Neural progenitor cell (in vitro differentiated cells): ENCODE data around the gene LRRC49. TPM values are rescaled to one million over a fixed set of nuclear protein-coding genes. Genes with fewer than 3 reads are reported as not detected.

Source experiments
- DNase-seq: peaks from one replicate; pipeline ENCODE4 v3.0.0-alpha.2; 2016; ENCODE audit warnings: low spot score
- H2AFZ ChIP-seq: fragments of 200-600 bp; sonication (generic); replicated peaks from 2 replicates; pipeline ENCODE4 v1.6.1; 2016; ENCODE audit warnings: antibody characterized with exemption
- H3F3A ChIP-seq: fragments of 200-600 bp; sonication (generic); 2 replicates; pipeline ENCODE4 v1.6.1; 2016; ENCODE audit warnings: antibody characterized with exemption, low read depth
- H3K27ac ChIP-seq: fragments of 200-600 bp; sonication (generic); 2 replicates; pipeline ENCODE4 v1.5.1; 2016; ENCODE audit warnings: mild to moderate bottlenecking
- H3K27me3 ChIP-seq: fragments of 200-600 bp; sonication (generic); 2 replicates; pipeline ENCODE4 v1.6.1; 2016; ENCODE audit warnings: mild to moderate bottlenecking, moderate library complexity
- H3K36me3 ChIP-seq: fragments of 200-600 bp; sonication (generic); 2 replicates; pipeline ENCODE4 v1.5.1; 2016
- H3K4me1 ChIP-seq: fragments of 200-600 bp; sonication (generic); 2 replicates; pipeline ENCODE4 v1.6.1; 2016; ENCODE audit warnings: mixed run types
- H3K4me2 ChIP-seq: fragments of 200-600 bp; sonication (generic); 2 replicates; pipeline ENCODE4 v1.6.1; 2016
- H3K4me3 ChIP-seq: fragments of 200-600 bp; sonication (generic); 2 replicates; pipeline ENCODE4 v1.5.1; 2016
- H3K79me2 ChIP-seq: fragments of 200-600 bp; sonication (generic); 2 replicates; pipeline ENCODE4 v1.6.1; 2016; ENCODE audit warnings: low read depth
- H3K9ac ChIP-seq: fragments of 200-600 bp; sonication (generic); 2 replicates; pipeline ENCODE4 v1.6.1; 2016
- H3K9me3 ChIP-seq: fragments of 200-600 bp; sonication (generic); 2 replicates; pipeline ENCODE4 v1.5.1; 2016; ENCODE audit warnings: low read depth
- H4K20me1 ChIP-seq: fragments of 200-600 bp; sonication (generic); 2 replicates; pipeline ENCODE4 v1.6.1; 2016; ENCODE audit warnings: low read depth
- H3K27ac Mint-ChIP-seq: 3 replicates; pipeline ENCODE4 v1.8.0; 2021; ENCODE audit warnings: mixed read lengths
- H3K27me3 Mint-ChIP-seq: 2 replicates; pipeline ENCODE4 v1.8.0; 2022; ENCODE audit warnings: low read depth, mild to moderate bottlenecking, inconsistent platforms, moderate library complexity, mixed read lengths; ENCODE audit not compliant: insufficient read depth
- H3K36me3 Mint-ChIP-seq: 3 replicates; pipeline ENCODE4 v1.8.0; 2021; ENCODE audit warnings: mixed read lengths
- H3K4me1 Mint-ChIP-seq: 3 replicates; pipeline ENCODE4 v1.8.0; 2021; ENCODE audit warnings: mixed read lengths
- H3K4me3 Mint-ChIP-seq: 3 replicates; pipeline ENCODE4 v1.8.0; 2021; ENCODE audit warnings: mild to moderate bottlenecking, moderate library complexity, mixed read lengths
- H3K9me3 Mint-ChIP-seq: 3 replicates; pipeline ENCODE4 v1.8.0; 2020; ENCODE audit warnings: mixed read lengths
- EZH2 ChIP-seq: fragments of 200-600 bp; sonication (generic); IDR thresholded peaks from 2 replicates; pipeline ENCODE4 v1.6.1; 2017; ENCODE audit warnings: antibody characterized with exemption, mild to moderate bottlenecking, moderate library complexity
- EZH2phosphoT487 ChIP-seq: fragments of 200-600 bp; sonication (generic); IDR thresholded peaks from 2 replicates; pipeline ENCODE4 v1.6.1; 2017; ENCODE audit warnings: antibody characterized with exemption
- total RNA-seq: library from RNA; depleted of rRNA; stranded (reverse); fragments of >200 nt; gene quantifications from 2 replicates; pipeline ENCODE4 v1.2.3, GENCODE V29; 2015; ENCODE audit warnings: low replicate concordance
- TF ChIP-seq, protein P1 (sequence below): fragments of 200-600 bp; sonication (generic); IDR thresholded peaks from 2 replicates; pipeline ENCODE4 v1.5.1; 2017; ENCODE audit warnings: antibody characterized with exemption, mild to moderate bottlenecking

LRRC49 gene
- total RNA-seq, 1 donor from 2014 or later = 62.4 TPM

DNA sequence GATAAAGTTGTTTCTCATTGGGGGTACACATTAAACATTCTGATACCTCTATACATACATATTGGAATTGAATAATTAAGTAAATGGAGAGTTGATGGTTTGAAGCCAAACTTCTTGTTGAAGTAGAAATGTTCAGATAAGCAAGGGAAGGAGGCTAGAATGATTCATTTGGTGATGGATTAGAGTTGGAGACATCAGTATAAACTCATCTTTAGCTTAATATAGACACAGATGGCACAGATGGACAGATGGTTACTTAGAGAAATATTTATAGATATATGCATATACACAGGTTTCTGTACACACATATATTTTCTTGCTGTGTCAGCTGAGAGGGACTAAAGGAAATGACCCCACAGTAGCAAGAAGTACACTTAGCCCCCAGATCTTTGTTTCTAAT lies 69.5 kb downstream of the LRRC49 start:
- H3K27ac ChIP-seq = no peak overlapping the region
- Mint-ChIP-seq H3K27ac (no peak overlapping the region), H3K4me3 (no peak overlapping the region), H3K27me3 (no peaks in the 10 kb centered on the region), H3K4me1 (no peaks in the 10 kb centered on the region), H3K9me3 (no peaks in the 10 kb centered on the region), H3K36me3 (peaks cover 4% of the 10 kb centered on the region)
- H3K4me1 ChIP-seq = no peaks in the 10 kb centered on the region
- no peaks in the 10 kb centered on the region for H3K27me3 ChIP-seq
- H3K9me3 ChIP-seq = no peaks in the 10 kb centered on the region
- no peak for TF ChIP-seq EZH2
- H3F3A ChIP-seq = no peaks in the 10 kb centered on the region
- no peak overlapping the region for H2AFZ ChIP-seq
- no peaks in the 10 kb centered on the region for H3K36me3 ChIP-seq
- H3K4me2 ChIP-seq = no peak overlapping the region
- no peak overlapping the region for H3K4me3 ChIP-seq
- no peaks in the 10 kb centered on the region for H3K79me2 ChIP-seq
- no peak overlapping the region for H3K9ac ChIP-seq
- H4K20me1 ChIP-seq = no peaks in the 10 kb centered on the region
- no peak for DNase-seq

DNA sequence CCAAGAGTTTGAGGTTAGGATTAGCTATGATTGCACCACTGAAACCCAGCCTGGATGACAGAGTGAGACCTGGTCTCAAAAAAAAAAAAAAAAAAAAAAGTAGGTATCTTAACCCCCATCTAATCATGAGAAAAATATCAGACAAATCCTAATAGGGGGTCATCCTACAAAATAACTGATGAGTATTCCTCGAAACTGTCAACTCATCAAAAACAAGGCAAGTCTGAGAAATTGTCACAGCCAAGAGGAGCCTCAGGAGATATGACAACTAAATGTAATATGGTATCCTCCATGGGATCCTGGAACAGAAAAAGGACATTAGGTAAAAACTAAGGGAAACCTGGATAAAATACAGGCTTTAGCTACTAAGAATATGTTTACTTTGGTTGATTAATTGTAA lies 70.6 kb downstream of the LRRC49 start:
- Histone ChIP-seq H3K27ac (no peak overlapping the region), H3F3A (no peaks in the 10 kb centered on the region), H4K20me1 (no peaks in the 10 kb centered on the region), H3K9me3 (no peaks in the 10 kb centered on the region), H3K79me2 (no peaks in the 10 kb centered on the region), H3K9ac (no peak overlapping the region), H3K27me3 (no peaks in the 10 kb centered on the region), H2AFZ (no peak overlapping the region), H3K4me1 (no peaks in the 10 kb centered on the region), H3K4me2 (no peak overlapping the region), H3K36me3 (no peaks in the 10 kb centered on the region), H3K4me3 (no peak overlapping the region)
- Mint-ChIP-seq H3K36me3 (peaks cover 4% of the 10 kb centered on the region), H3K27ac (no peak overlapping the region), H3K27me3 (no peaks in the 10 kb centered on the region), H3K4me1 (no peaks in the 10 kb centered on the region), H3K9me3 (no peaks in the 10 kb centered on the region), H3K4me3 (no peak overlapping the region)
- no peak for DNase-seq
- TF ChIP-seq EZH2 (no peak), EZH2phosphoT487 (no peak)

DNA sequence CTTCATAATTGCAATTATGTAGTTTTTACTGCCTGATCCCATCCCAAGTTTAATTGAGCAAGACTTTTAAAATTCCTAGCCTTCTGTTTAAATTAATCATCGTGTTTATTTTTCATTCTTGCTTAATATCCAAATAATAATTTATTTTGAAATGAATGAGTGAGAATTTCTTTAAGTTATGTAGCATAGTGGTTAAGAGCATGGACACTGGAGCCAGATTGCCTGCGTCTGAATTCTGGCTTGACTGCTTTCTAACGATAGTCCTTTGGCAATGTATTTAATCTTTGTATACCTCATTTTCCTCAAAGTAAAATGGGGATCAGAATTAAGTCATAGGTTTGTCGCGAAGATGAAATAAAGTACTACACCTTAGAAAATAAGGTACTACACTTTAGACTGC lies 71.4 kb downstream of the LRRC49 start:
- Histone ChIP-seq H3K79me2 (no peaks in the 10 kb centered on the region), H4K20me1 (no peaks in the 10 kb centered on the region), H3K9me3 (no peaks in the 10 kb centered on the region), H3K4me3 (no peak overlapping the region), H2AFZ (no peak overlapping the region), H3K4me2 (no peak overlapping the region), H3K4me1 (no peaks in the 10 kb centered on the region), H3K27me3 (no peaks in the 10 kb centered on the region), H3K36me3 (no peaks in the 10 kb centered on the region), H3K9ac (no peak overlapping the region), H3F3A (no peaks in the 10 kb centered on the region), H3K27ac (no peak overlapping the region)
- no peaks in the 10 kb centered on the region for H3K9me3 Mint-ChIP-seq
- H3K4me3 Mint-ChIP-seq = no peak overlapping the region
- no peaks in the 10 kb centered on the region for H3K27me3 Mint-ChIP-seq
- no peak for DNase-seq
- no peak overlapping the region for H3K27ac Mint-ChIP-seq
- no peaks in the 10 kb centered on the region for H3K4me1 Mint-ChIP-seq
- H3K36me3 Mint-ChIP-seq = peaks cover 6% of the 10 kb centered on the region
- TF ChIP-seq EZH2 (no peak), EZH2phosphoT487 (no peak)
- TF ChIP-seq, protein P1, sequence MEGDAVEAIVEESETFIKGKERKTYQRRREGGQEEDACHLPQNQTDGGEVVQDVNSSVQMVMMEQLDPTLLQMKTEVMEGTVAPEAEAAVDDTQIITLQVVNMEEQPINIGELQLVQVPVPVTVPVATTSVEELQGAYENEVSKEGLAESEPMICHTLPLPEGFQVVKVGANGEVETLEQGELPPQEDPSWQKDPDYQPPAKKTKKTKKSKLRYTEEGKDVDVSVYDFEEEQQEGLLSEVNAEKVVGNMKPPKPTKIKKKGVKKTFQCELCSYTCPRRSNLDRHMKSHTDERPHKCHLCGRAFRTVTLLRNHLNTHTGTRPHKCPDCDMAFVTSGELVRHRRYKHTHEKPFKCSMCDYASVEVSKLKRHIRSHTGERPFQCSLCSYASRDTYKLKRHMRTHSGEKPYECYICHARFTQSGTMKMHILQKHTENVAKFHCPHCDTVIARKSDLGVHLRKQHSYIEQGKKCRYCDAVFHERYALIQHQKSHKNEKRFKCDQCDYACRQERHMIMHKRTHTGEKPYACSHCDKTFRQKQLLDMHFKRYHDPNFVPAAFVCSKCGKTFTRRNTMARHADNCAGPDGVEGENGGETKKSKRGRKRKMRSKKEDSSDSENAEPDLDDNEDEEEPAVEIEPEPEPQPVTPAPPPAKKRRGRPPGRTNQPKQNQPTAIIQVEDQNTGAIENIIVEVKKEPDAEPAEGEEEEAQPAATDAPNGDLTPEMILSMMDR = no peak

DNA sequence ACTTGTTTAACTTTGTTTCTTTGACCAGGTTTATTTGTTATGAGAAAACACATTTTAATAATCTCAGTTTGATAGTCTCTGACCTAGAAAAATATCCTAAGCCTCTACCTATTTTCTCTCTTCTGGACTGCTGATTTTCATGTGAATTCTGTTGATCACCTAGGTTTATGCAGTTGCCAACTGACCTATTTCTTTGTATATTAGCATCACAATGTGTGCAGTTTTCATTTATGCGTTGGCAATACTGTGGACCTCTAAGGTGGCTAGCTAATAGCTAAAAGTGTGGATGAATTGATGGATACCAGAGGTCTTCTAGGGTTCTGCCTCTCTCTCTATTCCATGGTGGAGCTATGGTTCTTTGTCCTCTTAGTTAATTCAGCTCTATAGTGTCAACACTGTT lies 72.1 kb downstream of the LRRC49 start:
- TF ChIP-seq, protein P1 = no peak
- TF ChIP-seq EZH2phosphoT487 (no peak), EZH2 (no peak)
- no peak overlapping the region for H3K4me2 ChIP-seq
- no peaks in the 10 kb centered on the region for H3K27me3 Mint-ChIP-seq
- H3K27me3 ChIP-seq = no peaks in the 10 kb centered on the region
- no peaks in the 10 kb centered on the region for H3K36me3 ChIP-seq
- no peaks in the 10 kb centered on the region for H3F3A ChIP-seq
- H4K20me1 ChIP-seq = no peaks in the 10 kb centered on the region
- no peak for DNase-seq
- H3K4me3 Mint-ChIP-seq = no peak overlapping the region
- H3K27ac ChIP-seq = no peak overlapping the region
- H3K27ac Mint-ChIP-seq = no peak overlapping the region
- H3K4me1 Mint-ChIP-seq = no peaks in the 10 kb centered on the region
- H3K4me1 ChIP-seq = no peaks in the 10 kb centered on the region
- H3K36me3 Mint-ChIP-seq = peaks cover 6% of the 10 kb centered on the region
- peaks cover 2% of the 10 kb centered on the region for H3K9me3 Mint-ChIP-seq
- H3K79me2 ChIP-seq = no peaks in the 10 kb centered on the region
- H3K4me3 ChIP-seq = no peak overlapping the region
- no peaks in the 10 kb centered on the region for H3K9me3 ChIP-seq
- H3K9ac ChIP-seq = no peak overlapping the region
- no peak overlapping the region for H2AFZ ChIP-seq
